ENCODE measurements around the gene SSH2.

DNA sequence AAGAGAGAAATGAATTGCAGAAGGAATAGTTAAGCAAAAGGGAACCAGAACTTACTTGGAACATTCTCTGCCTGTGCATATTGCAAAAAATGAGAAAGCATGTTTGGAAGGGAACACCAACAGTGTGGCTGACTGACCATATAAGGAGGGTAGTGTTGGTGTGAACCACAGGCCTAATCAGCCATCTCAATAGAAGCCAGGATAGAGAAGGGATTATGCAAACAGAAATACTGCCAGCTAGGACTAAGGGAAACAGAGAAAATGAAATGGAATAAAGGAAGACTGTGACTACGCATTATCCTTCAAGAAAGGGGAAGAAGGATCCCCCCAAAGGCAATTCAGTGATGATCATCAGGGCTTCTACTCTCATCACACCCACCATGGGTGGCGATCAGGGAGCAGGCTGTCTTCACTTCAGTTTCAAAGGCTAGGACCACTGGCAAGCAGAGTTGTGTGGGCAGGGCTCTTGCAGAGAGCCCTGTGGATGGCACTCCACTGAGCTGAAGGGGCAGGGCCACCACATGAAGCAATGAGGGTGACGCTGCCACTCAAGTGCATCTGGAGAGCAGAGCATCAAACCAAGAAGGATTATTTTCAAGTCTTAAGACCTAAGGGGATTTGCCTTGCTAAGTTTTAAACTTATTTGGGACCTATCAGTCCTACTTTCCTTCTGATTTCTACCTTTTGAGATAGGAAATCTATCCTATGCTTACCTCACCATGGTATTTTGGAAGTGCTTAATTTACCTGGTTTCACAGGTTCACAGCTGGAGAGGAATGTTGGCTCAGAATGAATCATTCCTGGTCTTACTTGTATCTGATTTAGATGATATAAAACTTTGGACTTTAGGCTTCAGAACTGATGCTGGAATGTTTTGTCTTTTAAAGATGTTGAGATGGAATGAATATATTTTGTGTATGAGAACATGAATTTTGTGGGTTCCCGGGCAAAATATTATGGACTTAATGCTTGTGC lies 140.5 kb downstream of the SSH2 start:
- TF ChIP-seq, protein P1, sequence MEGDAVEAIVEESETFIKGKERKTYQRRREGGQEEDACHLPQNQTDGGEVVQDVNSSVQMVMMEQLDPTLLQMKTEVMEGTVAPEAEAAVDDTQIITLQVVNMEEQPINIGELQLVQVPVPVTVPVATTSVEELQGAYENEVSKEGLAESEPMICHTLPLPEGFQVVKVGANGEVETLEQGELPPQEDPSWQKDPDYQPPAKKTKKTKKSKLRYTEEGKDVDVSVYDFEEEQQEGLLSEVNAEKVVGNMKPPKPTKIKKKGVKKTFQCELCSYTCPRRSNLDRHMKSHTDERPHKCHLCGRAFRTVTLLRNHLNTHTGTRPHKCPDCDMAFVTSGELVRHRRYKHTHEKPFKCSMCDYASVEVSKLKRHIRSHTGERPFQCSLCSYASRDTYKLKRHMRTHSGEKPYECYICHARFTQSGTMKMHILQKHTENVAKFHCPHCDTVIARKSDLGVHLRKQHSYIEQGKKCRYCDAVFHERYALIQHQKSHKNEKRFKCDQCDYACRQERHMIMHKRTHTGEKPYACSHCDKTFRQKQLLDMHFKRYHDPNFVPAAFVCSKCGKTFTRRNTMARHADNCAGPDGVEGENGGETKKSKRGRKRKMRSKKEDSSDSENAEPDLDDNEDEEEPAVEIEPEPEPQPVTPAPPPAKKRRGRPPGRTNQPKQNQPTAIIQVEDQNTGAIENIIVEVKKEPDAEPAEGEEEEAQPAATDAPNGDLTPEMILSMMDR (IDR thresholded peaks at IDR 0.05; ENCODE audit: borderline replicate concordance, extremely low read depth, low read length, poor library complexity, severe bottlenecking): no peak
- TF ChIP-seq EZH2 (IDR thresholded peaks at IDR 0.05; ENCODE audit: borderline replicate concordance, low read depth, low read length, severe bottlenecking): no peak
